ENCODE results near the gene H2AZ1. TPM values are rescaled to one million over a fixed set of nuclear protein-coding genes. Genes with fewer than 3 reads are reported as not detected.

H2AZ1 gene
- total RNA-seq, 1 experiment from 2014 or later: 450 TPM

DNA sequence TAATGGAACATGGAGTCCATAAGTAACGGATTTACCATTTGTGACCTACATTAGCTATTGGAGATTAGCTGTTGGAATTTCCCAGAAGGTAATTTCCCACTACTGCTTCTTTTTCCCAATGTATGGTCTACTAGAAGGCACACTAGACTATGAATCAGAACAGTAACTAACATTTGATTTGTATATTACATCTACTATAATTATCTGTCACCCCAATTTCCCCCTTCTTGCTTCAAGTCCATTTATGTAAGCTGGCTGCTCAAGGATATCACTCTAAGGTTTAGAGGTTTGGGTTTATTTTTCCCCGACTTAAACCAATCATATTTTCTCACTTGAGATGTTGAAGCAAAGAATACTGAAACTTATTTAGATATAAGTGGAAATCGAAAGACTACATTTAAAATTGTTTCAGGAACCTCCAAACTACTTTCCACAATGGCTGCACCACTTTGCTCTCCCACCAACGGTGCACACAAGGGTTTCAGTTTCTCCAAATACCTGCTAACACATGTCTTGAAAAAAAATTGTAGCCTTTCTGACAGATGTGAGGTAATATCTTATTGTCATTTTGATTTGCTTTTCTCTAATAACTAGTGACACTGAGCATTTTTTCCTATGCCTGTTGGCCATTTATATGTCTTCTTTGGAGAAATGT lies 33.3 kb upstream of the H2AZ1 start:
- TF ChIP-seq POLR2AphosphoS5 (IDR thresholded peaks at IDR 0.05; ENCODE audit: low read depth, low read length) (no peak), SIN3A (IDR thresholded peaks at IDR 0.05; ENCODE audit: borderline replicate concordance, insufficient read depth, low read depth, low read length) (no peak), TCF7L2 (IDR thresholded peaks at IDR 0.05; ENCODE audit: low read depth, low read length) (no peak)
- TF ChIP-seq, protein P1, sequence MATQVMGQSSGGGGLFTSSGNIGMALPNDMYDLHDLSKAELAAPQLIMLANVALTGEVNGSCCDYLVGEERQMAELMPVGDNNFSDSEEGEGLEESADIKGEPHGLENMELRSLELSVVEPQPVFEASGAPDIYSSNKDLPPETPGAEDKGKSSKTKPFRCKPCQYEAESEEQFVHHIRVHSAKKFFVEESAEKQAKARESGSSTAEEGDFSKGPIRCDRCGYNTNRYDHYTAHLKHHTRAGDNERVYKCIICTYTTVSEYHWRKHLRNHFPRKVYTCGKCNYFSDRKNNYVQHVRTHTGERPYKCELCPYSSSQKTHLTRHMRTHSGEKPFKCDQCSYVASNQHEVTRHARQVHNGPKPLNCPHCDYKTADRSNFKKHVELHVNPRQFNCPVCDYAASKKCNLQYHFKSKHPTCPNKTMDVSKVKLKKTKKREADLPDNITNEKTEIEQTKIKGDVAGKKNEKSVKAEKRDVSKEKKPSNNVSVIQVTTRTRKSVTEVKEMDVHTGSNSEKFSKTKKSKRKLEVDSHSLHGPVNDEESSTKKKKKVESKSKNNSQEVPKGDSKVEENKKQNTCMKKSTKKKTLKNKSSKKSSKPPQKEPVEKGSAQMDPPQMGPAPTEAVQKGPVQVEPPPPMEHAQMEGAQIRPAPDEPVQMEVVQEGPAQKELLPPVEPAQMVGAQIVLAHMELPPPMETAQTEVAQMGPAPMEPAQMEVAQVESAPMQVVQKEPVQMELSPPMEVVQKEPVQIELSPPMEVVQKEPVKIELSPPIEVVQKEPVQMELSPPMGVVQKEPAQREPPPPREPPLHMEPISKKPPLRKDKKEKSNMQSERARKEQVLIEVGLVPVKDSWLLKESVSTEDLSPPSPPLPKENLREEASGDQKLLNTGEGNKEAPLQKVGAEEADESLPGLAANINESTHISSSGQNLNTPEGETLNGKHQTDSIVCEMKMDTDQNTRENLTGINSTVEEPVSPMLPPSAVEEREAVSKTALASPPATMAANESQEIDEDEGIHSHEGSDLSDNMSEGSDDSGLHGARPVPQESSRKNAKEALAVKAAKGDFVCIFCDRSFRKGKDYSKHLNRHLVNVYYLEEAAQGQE (IDR thresholded peaks at IDR 0.05; ENCODE audit: insufficient read depth in 1 of 2, low read depth in 2 of 2, low read length in 1 of 2): no peak
- TF ChIP-seq, protein P2, sequence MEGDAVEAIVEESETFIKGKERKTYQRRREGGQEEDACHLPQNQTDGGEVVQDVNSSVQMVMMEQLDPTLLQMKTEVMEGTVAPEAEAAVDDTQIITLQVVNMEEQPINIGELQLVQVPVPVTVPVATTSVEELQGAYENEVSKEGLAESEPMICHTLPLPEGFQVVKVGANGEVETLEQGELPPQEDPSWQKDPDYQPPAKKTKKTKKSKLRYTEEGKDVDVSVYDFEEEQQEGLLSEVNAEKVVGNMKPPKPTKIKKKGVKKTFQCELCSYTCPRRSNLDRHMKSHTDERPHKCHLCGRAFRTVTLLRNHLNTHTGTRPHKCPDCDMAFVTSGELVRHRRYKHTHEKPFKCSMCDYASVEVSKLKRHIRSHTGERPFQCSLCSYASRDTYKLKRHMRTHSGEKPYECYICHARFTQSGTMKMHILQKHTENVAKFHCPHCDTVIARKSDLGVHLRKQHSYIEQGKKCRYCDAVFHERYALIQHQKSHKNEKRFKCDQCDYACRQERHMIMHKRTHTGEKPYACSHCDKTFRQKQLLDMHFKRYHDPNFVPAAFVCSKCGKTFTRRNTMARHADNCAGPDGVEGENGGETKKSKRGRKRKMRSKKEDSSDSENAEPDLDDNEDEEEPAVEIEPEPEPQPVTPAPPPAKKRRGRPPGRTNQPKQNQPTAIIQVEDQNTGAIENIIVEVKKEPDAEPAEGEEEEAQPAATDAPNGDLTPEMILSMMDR (IDR thresholded peaks at IDR 0.05): no peak
- no TSS peak for BruUV-seq (replicated peaks)
- ATAC-seq (no peak), DNase-seq (ENCODE audit: low read depth, low spot score) (no peak)
- intact Hi-C loops (cut with micrococcal nuclease; ENCODE audit: unreplicated experiment) (no loop called here), in situ Hi-C loops (cut with HindIII; ENCODE audit: low pct_unique_long_range_greater_than_20kb, low sequenced_read_pairs) (no loop called here)
- ChIA-PET POLR2A (no interaction called here), CTCF (no interaction called here)
- Histone ChIP-seq H3K4me1 (ENCODE audit: control insufficient read depth, insufficient read depth, low read length) (no peaks in the 10 kb centered on the region), H3K9me3 (ENCODE audit: control insufficient read depth, insufficient read depth, low read depth, low read length) (no peaks in the 10 kb centered on the region), H3K36me3 (ENCODE audit: control insufficient read depth, insufficient read depth, low read length) (no peaks in the 10 kb centered on the region), H3K4me3 (ENCODE audit: low read depth in 2 of 2, low read length in 2 of 2) (no peak overlapping the region), H3K27ac (ENCODE audit: low read length) (no peak overlapping the region), H3K27me3 (ENCODE audit: control insufficient read depth, insufficient read depth, low read length) (no peaks in the 10 kb centered on the region)

DNA sequence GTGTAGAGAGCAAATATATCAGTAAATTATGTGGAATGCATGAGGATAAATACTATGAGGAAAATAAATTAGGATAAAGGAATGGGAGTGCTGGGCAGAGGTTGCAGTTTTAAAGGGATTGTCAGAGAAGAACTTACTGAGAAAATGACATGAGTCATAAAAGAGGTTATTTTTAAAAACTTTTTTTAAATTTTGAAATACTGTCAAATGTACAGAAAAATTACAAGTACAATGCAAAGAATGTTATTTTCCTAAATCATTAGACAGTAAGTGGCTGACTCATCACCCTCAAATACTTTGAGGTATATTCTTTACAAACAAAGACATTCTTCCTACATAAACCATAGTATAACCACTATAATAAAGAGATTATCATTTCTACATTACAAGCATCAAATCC lies 29.8 kb upstream of the H2AZ1 start:
- no peak overlapping the region for H3K27ac ChIP-seq (ENCODE audit: low read length)
- no peaks in the 10 kb centered on the region for H3K9me3 ChIP-seq (ENCODE audit: control insufficient read depth, insufficient read depth, low read depth, low read length)
- ChIA-PET CTCF (no interaction called here), POLR2A (interaction anchor here (0.7 kb wide), 1 partner anchor 313 kb away, joined by 5 read pairs; no protein-coding TSS in a partner anchor)
- ATAC-seq (no peak), DNase-seq (ENCODE audit: low read depth, low spot score) (no peak)
- H3K4me1 ChIP-seq (ENCODE audit: control insufficient read depth, insufficient read depth, low read length): no peaks in the 10 kb centered on the region
- no peaks in the 10 kb centered on the region for H3K27me3 ChIP-seq (ENCODE audit: control insufficient read depth, insufficient read depth, low read length)
- H3K36me3 ChIP-seq (ENCODE audit: control insufficient read depth, insufficient read depth, low read length): no peaks in the 10 kb centered on the region
- BruUV-seq (replicated peaks): no TSS peak
- in situ Hi-C loops (cut with HindIII; ENCODE audit: low pct_unique_long_range_greater_than_20kb, low sequenced_read_pairs): no loop called here
- no peak overlapping the region for H3K4me3 ChIP-seq (ENCODE audit: low read depth in 2 of 2, low read length in 2 of 2)
- intact Hi-C loops (cut with micrococcal nuclease; ENCODE audit: unreplicated experiment): no loop called here
- TF ChIP-seq TCF7L2 (IDR thresholded peaks at IDR 0.05; ENCODE audit: low read depth, low read length) (no peak), POLR2AphosphoS5 (IDR thresholded peaks at IDR 0.05; ENCODE audit: low read depth, low read length) (no peak), SIN3A (IDR thresholded peaks at IDR 0.05; ENCODE audit: borderline replicate concordance, insufficient read depth, low read depth, low read length) (no peak)
- TF ChIP-seq, protein P1 (IDR thresholded peaks at IDR 0.05; ENCODE audit: insufficient read depth in 1 of 2, low read depth in 2 of 2, low read length in 1 of 2): no peak
- TF ChIP-seq, protein P2 (IDR thresholded peaks at IDR 0.05): no peak

All from Panc1 (cell line).